H9 (cell line): ENCODE results near the gene CLDN18. TPM values are rescaled to one million over a fixed set of nuclear protein-coding genes. Genes with fewer than 3 reads are reported as not detected.

Experiments
- DNase-seq: peaks from one replicate; pipeline ENCODE4 v3.0.0-alpha.2; 2017
- H2AFZ ChIP-seq: one replicate; pipeline ENCODE4 v1.6.1; 2013; ENCODE audit warnings: mild to moderate bottlenecking, low read length, control low read depth, moderate library complexity
- H2AK5ac ChIP-seq: 2 replicates; pipeline ENCODE4 v1.6.1; 2013; ENCODE audit warnings: low read length, control low read depth, mixed read lengths; ENCODE audit not compliant: insufficient read length
- H2BK120ac ChIP-seq: one replicate; pipeline ENCODE4 v1.6.1; 2013; ENCODE audit warnings: low read depth, mild to moderate bottlenecking, low read length, control low read depth, inconsistent platforms; ENCODE audit not compliant: poor library complexity, severe bottlenecking
- H2BK12ac ChIP-seq: 2 replicates; pipeline ENCODE4 v1.6.1; 2013; ENCODE audit warnings: low read length, control low read depth, mixed read lengths, low read depth; ENCODE audit not compliant: insufficient read length
- H2BK15ac ChIP-seq: 2 replicates; pipeline ENCODE4 v1.6.1; 2013; ENCODE audit warnings: low read depth, low read length, control low read depth
- H2BK20ac ChIP-seq: one replicate; pipeline ENCODE4 v1.6.1; 2013; ENCODE audit warnings: low read depth, mild to moderate bottlenecking, low read length, control low read depth, inconsistent platforms; ENCODE audit not compliant: poor library complexity, severe bottlenecking
- H2BK5ac ChIP-seq: 2 replicates; pipeline ENCODE4 v1.6.1; 2013; ENCODE audit warnings: low read length, control low read depth, mixed read lengths; ENCODE audit not compliant: insufficient read length
- H3K14ac ChIP-seq: 2 replicates; pipeline ENCODE4 v1.6.1; 2013; ENCODE audit warnings: low read length, control low read depth; ENCODE audit not compliant: insufficient read depth
- H3K18ac ChIP-seq: 2 replicates; pipeline ENCODE4 v1.6.1; 2013; ENCODE audit warnings: low read depth, mild to moderate bottlenecking, mixed read lengths, low read length, control low read depth; ENCODE audit not compliant: insufficient read length
- H3K23ac ChIP-seq: 2 replicates; pipeline ENCODE4 v1.6.1; 2013; ENCODE audit warnings: low read length, control low read depth, mixed read lengths, low read depth; ENCODE audit not compliant: insufficient read length
- H3K23me2 ChIP-seq: 2 replicates; pipeline ENCODE4 v1.6.1; 2013; ENCODE audit warnings: low read depth, mild to moderate bottlenecking, mixed read lengths, low read length, control low read depth; ENCODE audit not compliant: insufficient read length, poor library complexity, severe bottlenecking
- H3K27ac ChIP-seq: 2 replicates; pipeline ENCODE4 v1.5.1; 2013; ENCODE audit warnings: low read length, control low read depth, mixed read lengths, low read depth; ENCODE audit not compliant: insufficient read length
- H3K27me3 ChIP-seq: 2 replicates; pipeline ENCODE4 v1.6.1; 2013; ENCODE audit warnings: low read length, control low read depth, inconsistent platforms; ENCODE audit not compliant: insufficient read depth
- H3K4ac ChIP-seq: 2 replicates; pipeline ENCODE4 v1.6.1; 2013; ENCODE audit warnings: low read depth, mild to moderate bottlenecking, control low read depth, inconsistent platforms, low read length, moderate library complexity
- H3K4me1 ChIP-seq: 2 replicates; pipeline ENCODE4 v1.6.1; 2013; ENCODE audit warnings: low read length, control low read depth, inconsistent platforms; ENCODE audit not compliant: insufficient read depth
- H3K4me2 ChIP-seq: 2 replicates; pipeline ENCODE4 v1.6.1; 2013; ENCODE audit warnings: low read length, control low read depth, mixed read lengths; ENCODE audit not compliant: insufficient read length, insufficient read depth
- H3K56ac ChIP-seq: 2 replicates; pipeline ENCODE4 v1.6.1; 2013; ENCODE audit warnings: low read depth, mild to moderate bottlenecking, mixed read lengths, low read length, control low read depth; ENCODE audit not compliant: insufficient read length
- H3K79me1 ChIP-seq: 2 replicates; pipeline ENCODE4 v1.6.1; 2013; ENCODE audit warnings: low read depth, mild to moderate bottlenecking, moderate library complexity, low read length, control low read depth, inconsistent platforms; ENCODE audit not compliant: insufficient read depth, poor library complexity, severe bottlenecking
- H3K79me2 ChIP-seq: 2 replicates; pipeline ENCODE4 v1.6.1; 2013; ENCODE audit warnings: low read length, control low read depth, inconsistent platforms; ENCODE audit not compliant: insufficient read depth
- H3K9ac ChIP-seq: 2 replicates; pipeline ENCODE4 v1.6.1; 2013; ENCODE audit warnings: low read length, control low read depth, mixed read lengths; ENCODE audit not compliant: insufficient read length; ENCODE audit errors: extremely low read depth
- H3K9me3 ChIP-seq: one replicate; pipeline ENCODE4 v1.6.1; 2013; ENCODE audit warnings: low read depth, low read length, inconsistent platforms; ENCODE audit not compliant: control insufficient read depth
- H3T11ph ChIP-seq: one replicate; pipeline ENCODE4 v1.6.1; 2013; ENCODE audit warnings: mild to moderate bottlenecking, low read length, control low read depth, inconsistent platforms
- H4K20me1 ChIP-seq: one replicate; pipeline ENCODE4 v1.6.1; 2013; ENCODE audit not compliant: control insufficient read depth, insufficient read length, insufficient read depth
- H4K5ac ChIP-seq: 2 replicates; pipeline ENCODE4 v1.6.1; 2013; ENCODE audit warnings: low read depth, mild to moderate bottlenecking, mixed read lengths, low read length, control low read depth; ENCODE audit not compliant: insufficient read length
- H4K8ac ChIP-seq: replicated peaks from 2 replicates; pipeline ENCODE4 v1.6.1; 2013; ENCODE audit warnings: low read length, control low read depth, mixed read lengths, low read depth; ENCODE audit not compliant: insufficient read length
- H4K91ac ChIP-seq: 2 replicates; pipeline ENCODE4 v1.6.1; 2013; ENCODE audit warnings: low read depth, mild to moderate bottlenecking, moderate library complexity, mixed read lengths, low read length, control low read depth; ENCODE audit not compliant: insufficient read length
- H3K27ac Mint-ChIP-seq, 3 experiments: 2 replicates in 2 of 3; 3 replicates in 1 of 3; pipeline ENCODE4 v1.8.0; 2020 to 2021; ENCODE audit warnings: mixed read lengths in 3 of 3, mild to moderate bottlenecking in 1 of 3, moderate library complexity in 1 of 3
- H3K27me3 Mint-ChIP-seq: 2 replicates; pipeline ENCODE4 v1.8.0; 2021; ENCODE audit warnings: low read depth, mild to moderate bottlenecking, moderate library complexity, mixed read lengths
- H3K36me3 Mint-ChIP-seq, 3 experiments: 2 replicates in 2 of 3; 3 replicates in 1 of 3; pipeline ENCODE4 v1.8.0; 2020 to 2021; ENCODE audit warnings: low read depth in 3 of 3, mixed read lengths in 3 of 3; ENCODE audit not compliant: insufficient read depth in 1 of 3
- H3K4me1 Mint-ChIP-seq, 2 experiments: 2 replicates each; pipeline ENCODE4 v1.8.0; 2020; ENCODE audit warnings: mixed read lengths in 2 of 2
- H3K4me3 Mint-ChIP-seq, 2 experiments: 2 replicates in 1 of 2; 3 replicates in 1 of 2; pipeline ENCODE4 v1.8.0; 2020 to 2021; ENCODE audit warnings: mild to moderate bottlenecking in 2 of 2, mixed read lengths in 2 of 2, moderate library complexity in 1 of 2
- H3K9me3 Mint-ChIP-seq, 2 experiments: 2 replicates in 1 of 2; 3 replicates in 1 of 2; pipeline ENCODE4 v1.8.0; 2020; ENCODE audit warnings: mild to moderate bottlenecking in 2 of 2, mixed read lengths in 2 of 2, moderate library complexity in 1 of 2
- WGBS: extraction: QIAGEN DNeasy Blood & Tissue Kit; methylation state at CpG from one replicate; pipeline ENCODE4 v1.1.7; 2013; ENCODE audit warnings: missing lambda C conversion rate, low lambda C conversion rate, mixed read lengths; ENCODE audit not compliant: insufficient read length; ENCODE audit errors: extremely low coverage; 5-methylcytosine and 5-hydroxymethylcytosine counted together
- total RNA-seq: library from RNA; stranded (reverse); gene quantifications from 2 replicates; pipeline ENCODE4 v1.2.1, GENCODE V29; 2021
- TF ChIP-seq, protein P1 (sequence below): fragments of 200-600 bp; sonication (generic); conservative IDR thresholded peaks from 3 replicates; pipeline ENCODE4 v1.8.0; 2021; ENCODE audit warnings: antibody characterized with exemption, mild to moderate bottlenecking

Gene CLDN18
- total RNA-seq, 1 experiment from 2014 or later = not detected

DNA sequence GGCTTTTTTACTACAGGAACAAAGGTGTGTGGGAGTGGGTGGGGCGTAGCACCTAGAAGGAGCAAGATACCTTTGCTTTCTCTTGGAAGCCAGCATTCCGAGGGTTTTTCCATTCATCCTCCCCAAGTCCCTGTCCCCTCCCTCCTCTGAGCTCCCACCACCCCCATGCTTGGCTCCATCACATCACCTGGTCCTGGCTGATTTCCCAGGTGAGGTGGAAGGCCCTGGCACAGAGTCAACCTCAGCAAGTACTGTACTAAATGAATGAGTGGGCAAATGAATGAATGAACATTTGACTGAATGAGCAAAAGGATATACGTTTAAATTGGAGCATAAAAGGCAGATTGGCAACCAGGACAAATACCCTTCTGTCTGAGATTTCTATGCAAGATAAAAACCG lies 60.0 kb downstream of the CLDN18 start:
- DNase-seq = no peak
- H3K4me2 ChIP-seq = no peak overlapping the region
- H3K14ac ChIP-seq = no peak overlapping the region
- H3K56ac ChIP-seq = no peak overlapping the region
- no peaks in the 10 kb centered on the region for H3K9me3 ChIP-seq
- H4K91ac ChIP-seq = no peak overlapping the region
- H3K23ac ChIP-seq = no peak overlapping the region
- H3K18ac ChIP-seq = no peak overlapping the region
- H3K9me3 Mint-ChIP-seq = no peaks in the 10 kb centered on the region
- H3K27me3 ChIP-seq = no peaks in the 10 kb centered on the region
- peaks cover 8 to 38% (median 24%) of the 10 kb centered on the region in 3 experiments; a peak in 6 of 7 replicates for H3K36me3 Mint-ChIP-seq
- H2AFZ ChIP-seq = no peak overlapping the region
- H2BK20ac ChIP-seq = no peak overlapping the region
- no peaks in the 10 kb centered on the region for H3K79me2 ChIP-seq
- H4K20me1 ChIP-seq = no peaks in the 10 kb centered on the region
- H3K23me2 ChIP-seq = no peaks in the 10 kb centered on the region
- H2BK15ac ChIP-seq = no peak overlapping the region
- no peak overlapping the region for H2BK120ac ChIP-seq
- no peak overlapping the region for H2BK5ac ChIP-seq
- no peak overlapping the region for H3K4ac ChIP-seq
- peak overlapping the region in 1 of 3 experiments; percentile 76; a peak in 1 of 7 replicates for H3K27ac Mint-ChIP-seq
- H3T11ph ChIP-seq = no peak overlapping the region
- WGBS = no CpG with 5 or more reads among the region's 4 CpGs
- no peaks in the 10 kb centered on the region; the same call in 1 of the 2 replicates for H3K4me1 ChIP-seq
- H3K9ac ChIP-seq = no peak overlapping the region
- H2AK5ac ChIP-seq = no peak overlapping the region
- TF ChIP-seq, protein P1, sequence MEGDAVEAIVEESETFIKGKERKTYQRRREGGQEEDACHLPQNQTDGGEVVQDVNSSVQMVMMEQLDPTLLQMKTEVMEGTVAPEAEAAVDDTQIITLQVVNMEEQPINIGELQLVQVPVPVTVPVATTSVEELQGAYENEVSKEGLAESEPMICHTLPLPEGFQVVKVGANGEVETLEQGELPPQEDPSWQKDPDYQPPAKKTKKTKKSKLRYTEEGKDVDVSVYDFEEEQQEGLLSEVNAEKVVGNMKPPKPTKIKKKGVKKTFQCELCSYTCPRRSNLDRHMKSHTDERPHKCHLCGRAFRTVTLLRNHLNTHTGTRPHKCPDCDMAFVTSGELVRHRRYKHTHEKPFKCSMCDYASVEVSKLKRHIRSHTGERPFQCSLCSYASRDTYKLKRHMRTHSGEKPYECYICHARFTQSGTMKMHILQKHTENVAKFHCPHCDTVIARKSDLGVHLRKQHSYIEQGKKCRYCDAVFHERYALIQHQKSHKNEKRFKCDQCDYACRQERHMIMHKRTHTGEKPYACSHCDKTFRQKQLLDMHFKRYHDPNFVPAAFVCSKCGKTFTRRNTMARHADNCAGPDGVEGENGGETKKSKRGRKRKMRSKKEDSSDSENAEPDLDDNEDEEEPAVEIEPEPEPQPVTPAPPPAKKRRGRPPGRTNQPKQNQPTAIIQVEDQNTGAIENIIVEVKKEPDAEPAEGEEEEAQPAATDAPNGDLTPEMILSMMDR = no peak
- H4K5ac ChIP-seq = no peak overlapping the region
- H3K4me1 Mint-ChIP-seq = peaks cover 22 to 28% of the 10 kb centered on the region in 2 experiments
- no peak overlapping the region for H4K8ac ChIP-seq
- H3K79me1 ChIP-seq = no peaks in the 10 kb centered on the region
- H2BK12ac ChIP-seq = no peak overlapping the region
- no peaks in the 10 kb centered on the region for H3K27me3 Mint-ChIP-seq
- H3K27ac ChIP-seq = no peak overlapping the region
- H3K4me3 Mint-ChIP-seq = no peak overlapping the region
